Posterior vena cava (tissue), 2 donors: ENCODE results near the gene PEX14. TPM values are rescaled to one million over a fixed set of nuclear protein-coding genes. Genes with fewer than 3 reads are reported as not detected.

Source experiments
- DNase-seq: peaks from one replicate; pipeline ENCODE4 v3.0.0-alpha.2; 2020; ENCODE audit warnings: low spot score
- intact Hi-C, 2 donors: fragments of 100-400 bp; cut with DNase I; formaldehyde crosslinking; loops; one replicate each; pipeline versions ENCODE4 v1.14.1 to v1.14.2; 2022 to 2023
- total RNA-seq, 2 donors: library from RNA; stranded (reverse); fragmentation: NEBNext Ultra II Directional; extraction: Animal tissue kit (Norgen Biotek cat#: 25700); gene quantifications; one replicate each; pipeline ENCODE4 v1.2.1, GENCODE V29; 2021
- donor health status: DM: yes; HTN: yes; CAD: no.
- donor health status: DM: yes; HTN: yes; CAD: no.

PEX14 gene
- total RNA-seq, 2 donors from 2014 or later: 12.8 to 15.0 TPM

DNA sequence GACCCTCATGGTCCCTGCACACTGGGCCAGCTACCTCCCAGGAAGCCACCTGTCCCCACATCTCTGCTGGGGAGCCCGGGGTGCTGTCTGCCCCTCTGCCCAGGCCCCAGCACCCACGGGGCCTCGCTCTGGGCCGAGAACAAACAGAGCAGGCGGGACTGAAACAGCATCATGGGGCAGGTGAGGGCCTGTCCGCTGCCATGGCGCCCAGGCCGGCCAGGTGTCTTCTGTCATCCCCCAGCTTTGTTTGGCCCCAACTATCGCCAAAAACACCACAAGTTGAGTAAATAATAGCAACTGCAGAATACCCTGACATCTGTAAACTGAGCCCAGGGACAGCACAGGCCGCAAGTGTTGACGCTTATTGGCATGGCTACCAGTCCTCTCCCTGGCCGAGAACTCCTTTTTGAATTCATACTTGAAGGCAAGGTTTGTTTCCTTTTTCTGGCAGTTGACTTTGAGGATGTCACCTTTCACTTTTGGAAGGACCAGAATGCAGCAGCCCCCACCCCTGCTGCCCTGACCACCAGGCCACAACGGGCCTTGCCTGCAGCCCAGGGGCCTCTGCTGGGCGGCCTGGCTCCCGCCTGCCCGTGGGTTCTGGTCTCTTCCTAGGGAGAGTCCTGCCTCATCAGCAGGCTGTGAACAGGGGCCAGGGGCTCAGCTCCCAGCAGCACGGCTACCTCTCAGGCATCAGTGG lies 169.0 kb downstream of the PEX14 start:
- no peak for DNase-seq
- intact Hi-C loops: loop anchor here in 1 of 2 donors (10.0 kb wide), 1 partner anchor 1541 kb away; no protein-coding TSS in a partner anchor

DNA sequence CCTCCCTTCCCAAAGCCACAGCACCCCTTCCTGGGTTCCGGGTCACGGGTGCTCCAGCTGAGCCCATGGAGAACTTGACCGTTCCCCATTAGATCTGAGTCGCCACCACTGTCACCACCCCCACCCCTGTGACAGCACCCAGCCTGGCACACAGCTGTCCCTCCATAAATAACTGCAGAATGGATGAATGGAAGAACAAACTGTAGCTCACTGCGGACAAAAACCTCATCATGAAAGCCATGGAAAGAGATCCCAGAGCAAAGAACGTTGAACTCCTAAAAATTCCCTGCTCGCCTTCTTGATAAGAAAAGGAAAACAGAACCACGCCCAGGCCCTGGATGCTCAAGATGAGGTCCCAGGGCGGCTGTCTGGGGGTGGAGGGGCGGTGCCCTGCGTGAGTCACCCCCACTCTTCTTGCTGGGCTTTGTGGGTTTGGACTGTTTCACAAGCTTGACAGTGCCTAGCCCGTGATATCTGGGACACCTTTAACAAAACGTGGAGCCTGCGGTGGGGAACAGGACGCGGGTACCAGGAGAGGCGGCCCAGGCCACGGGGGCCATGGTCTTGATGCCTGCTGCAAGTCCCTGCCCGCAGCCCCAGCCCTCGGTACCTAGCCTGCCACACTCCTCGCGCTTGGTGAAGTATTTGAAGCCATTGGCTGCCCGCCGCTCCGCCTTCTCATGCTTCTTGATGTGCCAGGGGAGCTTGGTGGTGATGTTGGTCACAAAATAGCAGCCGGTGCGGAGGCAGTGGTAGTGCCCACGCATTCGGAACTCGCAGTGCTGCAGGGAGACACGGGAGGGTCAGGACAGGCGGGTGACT lies 169.8 kb downstream of the PEX14 start:
- no peak for DNase-seq
- intact Hi-C loops: loop anchor here in 1 of 2 donors (10.0 kb wide), 1 partner anchor 1540 kb away; no protein-coding TSS in a partner anchor

DNA sequence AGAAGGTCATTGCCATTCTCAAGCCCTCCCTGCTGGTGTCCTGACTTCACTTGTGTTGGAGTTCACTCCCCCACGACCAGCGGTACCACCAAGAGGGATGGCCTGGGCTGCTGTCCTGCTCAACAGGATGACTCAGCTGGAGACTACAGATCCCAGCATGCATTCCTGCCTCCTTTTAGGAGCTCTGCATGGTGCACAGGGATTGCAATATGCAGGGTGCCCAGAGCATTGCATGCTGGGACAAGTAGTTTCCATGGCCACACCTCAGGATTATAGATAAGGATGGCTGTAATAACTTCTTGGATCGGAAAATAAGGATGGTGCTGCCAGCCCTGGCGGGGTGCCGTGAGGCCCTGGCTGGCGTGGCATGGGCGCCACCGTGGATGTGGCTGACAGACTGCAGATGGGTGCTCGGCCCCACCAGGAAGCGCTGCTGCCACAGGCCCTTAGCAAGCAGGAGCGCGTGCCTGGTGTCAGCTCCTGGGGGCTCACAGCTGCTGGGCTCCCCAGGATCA lies 171.7 kb downstream of the PEX14 start:
- intact Hi-C loops: loop anchor here in 1 of 2 donors (10.0 kb wide), 1 partner anchor 1538 kb away; no protein-coding TSS in a partner anchor
- DNase-seq: no peak

DNA sequence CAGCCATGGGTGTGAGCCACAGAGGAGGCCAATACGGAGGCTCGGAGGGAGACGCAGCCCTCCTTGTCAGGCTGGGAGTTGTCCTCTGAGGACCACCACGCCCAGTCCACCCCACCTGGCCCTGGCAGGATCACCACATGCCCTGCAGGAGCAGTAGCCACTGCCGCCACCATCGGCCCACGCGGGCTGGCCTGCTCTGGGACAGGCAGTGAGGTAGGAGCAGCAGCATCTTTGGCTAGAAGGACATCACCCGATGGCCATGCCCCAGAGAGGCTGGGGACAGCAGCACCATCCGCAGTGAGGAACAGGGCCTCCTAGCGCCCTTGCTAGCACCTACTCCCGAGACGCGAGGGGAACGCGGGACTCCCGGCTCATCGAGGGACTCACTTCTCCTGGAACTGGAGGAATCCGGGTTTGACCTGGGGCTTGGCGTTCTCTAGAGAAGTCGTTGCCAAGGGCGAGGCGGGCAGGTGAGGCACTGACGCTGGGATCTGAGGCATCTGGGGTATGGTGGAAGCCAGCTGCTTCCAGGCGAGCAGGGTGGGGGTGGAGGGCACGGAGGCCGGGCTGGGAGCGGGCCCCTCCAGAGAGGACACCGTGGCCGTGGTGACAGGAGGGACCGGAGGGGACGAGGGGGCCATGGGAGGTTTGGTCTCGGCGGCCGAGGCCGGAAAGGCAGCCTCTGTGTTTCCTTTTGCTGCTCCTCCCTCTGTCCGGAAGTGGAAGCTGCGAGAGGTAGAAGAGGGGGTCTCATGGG lies 172.8 kb downstream of the PEX14 start:
- DNase-seq: no peak
- intact Hi-C loops: loop anchor here in 1 of 2 donors (10.0 kb wide), 1 partner anchor 1537 kb away; no protein-coding TSS in a partner anchor

DNA sequence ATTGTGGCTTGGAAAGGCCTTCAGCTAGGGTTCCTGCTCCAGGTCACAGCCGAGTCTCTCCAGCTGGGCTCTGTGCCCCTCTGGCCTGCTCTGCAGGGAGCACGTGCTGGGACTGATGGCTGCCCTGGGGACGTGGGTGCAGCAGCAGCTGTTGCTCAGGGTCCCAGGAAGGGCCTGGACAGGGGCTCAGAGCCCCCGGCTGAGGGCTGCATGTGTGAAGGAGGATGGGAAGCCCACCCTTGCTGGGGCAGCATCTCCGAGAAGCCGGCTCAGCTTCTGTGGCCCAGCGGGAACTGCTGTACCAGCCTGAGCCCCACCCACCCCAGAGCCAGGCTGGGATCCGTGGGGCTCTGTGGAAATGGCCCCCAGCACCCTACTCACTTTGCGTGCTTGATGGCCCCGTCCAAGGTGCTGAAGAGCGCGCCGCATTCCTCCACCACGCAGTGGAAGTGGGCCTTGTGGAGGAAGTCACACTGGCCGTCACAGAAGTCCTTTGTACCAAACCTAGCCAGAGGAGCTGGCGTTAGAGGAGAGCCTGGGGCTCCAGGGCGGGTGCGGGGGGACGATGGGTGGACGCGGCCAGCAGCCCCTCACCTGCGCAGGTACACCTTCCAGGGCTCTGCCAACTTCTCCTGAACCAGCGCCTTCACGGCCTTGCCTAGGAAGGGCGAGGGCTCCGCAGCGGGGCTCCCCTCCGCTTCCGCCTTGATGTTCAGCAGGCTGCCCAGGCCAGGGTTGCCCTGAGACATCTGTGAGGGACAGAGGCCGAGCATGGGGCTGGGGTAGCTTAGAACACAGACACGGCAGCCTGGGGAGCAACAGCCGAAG lies 174.2 kb downstream of the PEX14 start:
- no peak for DNase-seq
- intact Hi-C loops: loop anchor here in 1 of 2 donors (10.0 kb wide), 1 partner anchor 1536 kb away; no protein-coding TSS in a partner anchor

DNA sequence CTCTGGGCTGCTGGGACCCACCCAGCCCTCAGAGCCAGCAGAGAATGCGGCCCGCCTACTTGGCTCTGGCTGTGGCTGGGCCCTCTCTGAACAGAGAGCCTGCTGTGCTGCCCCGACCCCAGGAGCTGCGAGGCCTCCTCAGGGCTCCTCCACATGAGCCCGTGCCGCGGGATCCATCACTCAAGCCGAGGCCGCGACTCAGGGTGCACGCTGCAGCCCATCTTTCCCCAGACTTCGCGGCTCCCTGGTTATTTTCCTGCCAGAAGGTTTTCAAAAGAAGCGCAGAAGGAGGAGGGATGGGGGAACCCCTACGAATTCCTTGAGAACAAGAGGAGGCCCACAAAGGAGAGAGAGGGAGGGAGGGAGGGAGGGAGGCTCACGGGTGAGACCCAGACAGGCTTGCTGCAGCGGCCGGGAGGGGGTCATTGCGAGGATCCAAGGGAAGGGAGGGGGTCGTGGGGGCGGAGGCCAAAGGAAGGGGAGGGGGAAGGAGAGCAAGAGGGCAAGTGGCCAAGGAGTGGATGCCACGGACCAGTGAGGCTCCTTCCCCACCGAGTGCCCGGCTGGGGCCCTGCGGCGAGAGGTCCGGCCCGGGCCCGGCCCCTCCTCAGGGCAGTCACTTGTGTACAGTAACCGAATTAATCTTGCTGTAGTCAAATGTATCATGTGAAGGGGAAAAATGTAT lies 174.9 kb downstream of the PEX14 start:
- no peak for DNase-seq
- intact Hi-C loops: loop anchor here in 1 of 2 donors (10.0 kb wide), 1 partner anchor 1535 kb away; no protein-coding TSS in a partner anchor

DNA sequence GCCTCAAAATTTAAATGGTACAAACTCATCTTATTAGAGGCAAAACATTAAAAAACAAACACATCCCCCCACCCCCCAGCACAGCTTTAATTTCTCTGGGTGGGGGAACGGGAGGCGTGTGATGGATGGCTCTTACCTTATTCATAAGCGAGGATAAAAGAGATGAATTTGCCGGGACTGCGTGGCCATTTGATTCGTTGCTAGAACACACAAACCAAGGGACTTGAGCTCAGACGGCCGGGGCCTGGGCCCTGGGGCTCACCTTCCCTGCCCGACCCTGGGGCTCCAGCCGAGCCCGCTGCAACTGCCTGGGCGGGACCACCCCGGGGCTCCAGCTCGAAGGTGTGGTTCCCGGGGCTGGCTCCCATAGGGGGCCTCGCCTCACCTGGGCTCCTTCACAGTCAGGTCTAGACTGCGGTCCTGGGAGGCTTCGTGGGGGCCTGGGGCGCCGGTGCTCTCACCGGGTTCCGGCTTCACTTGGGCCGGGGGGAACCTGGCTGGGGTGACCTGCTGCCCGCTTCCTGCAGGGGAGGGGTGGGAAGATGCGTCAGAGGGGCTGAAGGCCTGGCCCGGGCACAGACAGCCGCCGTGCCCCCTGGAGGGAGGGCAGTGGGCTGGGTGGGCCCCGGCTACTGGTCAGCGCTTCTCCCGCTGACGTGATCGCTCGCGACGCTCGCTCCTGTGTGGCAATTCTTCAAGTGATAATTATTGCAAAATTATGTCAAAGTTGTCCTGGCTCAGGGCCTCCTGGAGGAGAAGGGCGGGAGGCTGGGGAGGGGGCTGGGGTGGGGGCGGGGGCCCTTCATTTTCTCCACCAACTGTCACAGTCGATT lies 176.0 kb downstream of the PEX14 start:
- DNase-seq: no peak
- intact Hi-C loops: no loop called here

DNA sequence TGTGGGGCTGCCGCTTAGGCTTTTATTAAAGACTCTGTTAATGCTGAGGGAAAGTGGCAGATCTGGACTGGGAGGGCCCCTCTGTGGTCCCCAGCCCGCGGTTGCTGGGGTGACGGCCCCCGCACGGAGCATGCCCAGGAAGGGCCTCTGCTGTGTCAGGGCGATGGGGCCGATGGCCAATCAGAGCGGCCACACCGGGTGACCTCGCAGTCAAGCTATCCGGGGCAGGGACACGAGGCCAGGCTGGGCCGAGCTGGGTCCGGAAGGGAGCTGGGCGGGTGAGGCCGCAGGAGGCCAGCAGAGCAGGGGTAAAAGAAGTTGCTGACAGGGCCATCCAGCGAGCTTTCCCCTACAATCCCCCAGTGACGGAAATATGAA lies 176.6 kb downstream of the PEX14 start:
- no peak for DNase-seq
- intact Hi-C loops: no loop called here

DNA sequence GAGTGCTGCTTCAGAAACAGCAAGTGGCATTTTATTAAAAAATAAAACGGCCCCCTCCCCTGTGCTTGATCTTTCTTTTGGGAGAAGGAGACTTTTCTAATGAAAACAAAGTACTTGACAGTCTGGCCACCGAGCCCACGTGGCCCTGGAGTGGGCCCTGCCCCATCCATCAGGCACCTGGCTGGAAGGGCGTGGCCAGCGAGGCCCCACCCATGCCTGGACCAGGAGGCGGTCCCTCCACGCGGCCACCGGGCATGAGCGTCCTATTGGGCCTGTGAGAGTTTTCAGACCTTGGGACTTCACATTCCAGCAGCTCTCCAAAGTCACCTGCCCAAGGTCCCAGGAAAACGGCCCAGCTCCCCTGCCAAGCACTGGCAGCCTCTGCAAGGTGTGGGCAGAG lies 177.0 kb downstream of the PEX14 start:
- no peak for DNase-seq
- intact Hi-C loops: no loop called here

DNA sequence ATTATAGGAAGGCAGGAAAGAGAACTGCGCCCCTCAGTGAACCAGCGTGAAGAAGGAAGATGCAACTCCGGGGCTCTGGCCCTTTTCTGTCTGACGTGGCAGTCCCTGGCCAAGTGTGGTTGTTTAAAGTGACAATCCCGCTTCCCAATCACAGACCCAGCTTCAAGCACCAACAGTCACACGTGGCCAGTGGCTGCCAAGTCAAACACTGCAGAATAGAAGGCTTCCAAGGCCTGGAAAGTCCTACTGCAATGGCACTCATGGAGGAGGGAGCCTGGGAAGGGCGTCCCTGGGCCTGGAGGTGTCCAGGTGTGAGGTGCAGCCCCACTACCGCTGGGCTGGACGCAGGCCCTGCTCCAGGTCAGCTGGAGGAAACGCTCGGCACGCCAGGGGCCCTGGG lies 177.9 kb downstream of the PEX14 start:
- DNase-seq: no peak
- intact Hi-C loops: no loop called here

DNA sequence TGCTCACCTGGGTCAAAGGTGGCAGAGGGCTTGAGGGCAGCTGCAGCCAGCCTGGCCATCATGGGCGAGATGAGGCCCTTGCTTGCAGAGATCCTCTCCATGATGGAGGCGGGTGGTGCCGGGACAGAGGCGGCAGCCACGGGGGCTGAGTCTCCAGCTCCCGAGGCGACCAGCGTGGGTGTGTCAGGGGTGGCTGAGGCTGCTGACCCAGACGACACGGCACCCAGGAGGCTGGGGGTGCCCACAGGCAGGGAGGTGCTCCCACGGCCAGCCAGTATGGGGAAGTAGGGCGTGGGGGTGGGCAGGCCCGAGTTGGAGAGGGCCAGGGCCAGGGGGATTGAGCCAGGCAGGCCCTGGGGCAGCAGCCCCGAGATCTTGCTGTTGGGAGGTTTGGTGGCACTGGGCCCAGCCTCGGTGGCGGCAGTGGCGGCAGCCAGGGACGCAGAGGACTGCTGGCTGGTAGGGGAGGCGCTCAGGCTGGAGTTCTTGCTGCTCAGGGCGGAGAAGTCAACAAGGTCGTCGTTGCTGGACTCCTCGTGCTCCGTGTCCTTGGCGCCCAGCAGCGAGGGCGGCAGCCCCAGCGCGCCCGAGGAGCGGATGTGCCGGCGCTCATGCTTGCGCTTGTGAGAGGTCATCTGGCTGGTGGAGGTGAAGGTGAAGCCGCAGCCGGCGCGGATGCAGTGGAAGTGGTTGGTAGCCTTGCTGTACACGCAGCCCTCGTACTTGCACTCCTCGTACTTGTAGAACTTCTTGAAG lies 178.8 kb downstream of the PEX14 start:
- DNase-seq: no peak
- intact Hi-C loops: no loop called here

DNA sequence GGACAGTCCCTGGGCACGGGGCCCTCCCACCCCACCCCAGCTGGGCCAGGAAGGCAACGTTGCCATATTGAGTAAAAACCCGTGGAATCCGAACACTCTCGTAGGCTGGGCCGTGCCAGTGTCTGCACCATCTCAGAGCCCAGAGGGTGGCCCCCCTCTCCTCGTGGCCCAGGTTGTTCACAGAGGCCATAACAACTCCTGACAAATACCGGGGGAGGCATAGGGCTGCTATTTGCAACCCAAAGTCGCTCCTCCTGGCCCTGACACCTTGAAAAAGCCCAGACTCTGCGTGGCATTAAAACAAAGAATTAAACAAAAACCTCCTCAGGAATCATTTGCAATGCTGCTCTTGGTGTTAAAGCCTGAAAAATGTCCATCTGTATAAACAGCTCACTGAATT lies 180.3 kb downstream of the PEX14 start:
- DNase-seq: no peak

DNA sequence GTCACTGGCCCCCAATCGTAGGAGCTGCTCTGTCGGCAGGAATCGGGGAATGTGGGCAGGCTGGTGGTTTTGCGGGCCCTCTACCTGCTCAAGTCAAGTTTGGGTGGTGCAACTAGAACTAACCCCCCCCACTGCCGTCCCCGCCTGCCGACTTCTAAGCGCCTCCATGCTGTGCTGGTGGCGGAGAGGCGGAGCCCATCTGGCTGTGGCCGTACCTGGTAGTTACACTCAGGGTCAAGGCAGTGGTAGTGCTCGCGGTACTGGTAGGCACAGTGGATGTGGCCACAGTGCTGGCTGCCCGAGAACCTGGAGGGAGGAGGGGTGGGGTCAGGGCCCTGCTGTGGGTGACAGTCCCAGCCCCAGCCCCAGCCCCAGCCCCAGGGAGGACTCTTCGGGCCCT lies 181.7 kb downstream of the PEX14 start:
- DNase-seq: no peak
- intact Hi-C loops: no loop called here

More for the DNA sequence above, 180.3 kb downstream of the PEX14 start:
- intact Hi-C loops: no loop called here

DNA sequence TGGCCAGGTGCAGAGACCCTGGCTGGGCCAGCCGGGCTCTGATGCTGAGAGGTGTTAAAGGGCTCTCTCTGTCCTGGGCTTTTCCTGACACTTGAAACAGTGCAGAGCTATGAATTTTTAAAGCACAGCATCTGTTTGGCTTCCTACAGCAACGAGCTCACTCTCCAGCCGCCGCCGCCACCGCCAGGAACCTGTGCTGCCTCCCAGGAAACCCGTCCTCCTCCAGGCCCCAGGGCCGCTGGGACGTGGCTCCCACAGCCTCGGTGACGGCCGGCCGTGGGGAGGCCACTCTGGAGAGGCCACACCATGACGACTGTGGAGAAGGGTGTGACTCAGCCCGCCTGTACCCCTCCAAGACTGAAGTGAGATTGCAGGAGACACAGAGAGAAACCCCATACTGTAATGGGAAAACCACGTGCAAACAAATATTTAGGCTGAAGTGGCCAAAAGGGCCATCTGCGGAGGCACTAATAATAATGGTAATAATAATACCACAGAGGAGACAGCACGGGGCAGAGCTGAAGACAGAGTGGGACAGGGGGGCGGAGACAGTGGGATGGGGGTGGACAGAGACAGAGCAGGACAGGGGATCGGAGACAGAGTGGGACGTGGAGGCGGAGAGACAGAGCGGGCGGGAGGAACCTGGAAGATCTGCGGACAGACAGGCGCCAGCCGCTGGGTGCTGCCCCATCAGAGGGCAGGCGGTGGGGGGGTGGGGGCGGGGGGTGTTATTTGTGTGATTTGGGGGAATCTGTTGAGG lies 182.5 kb downstream of the PEX14 start:
- intact Hi-C loops: no loop called here
- DNase-seq: no peak

DNA sequence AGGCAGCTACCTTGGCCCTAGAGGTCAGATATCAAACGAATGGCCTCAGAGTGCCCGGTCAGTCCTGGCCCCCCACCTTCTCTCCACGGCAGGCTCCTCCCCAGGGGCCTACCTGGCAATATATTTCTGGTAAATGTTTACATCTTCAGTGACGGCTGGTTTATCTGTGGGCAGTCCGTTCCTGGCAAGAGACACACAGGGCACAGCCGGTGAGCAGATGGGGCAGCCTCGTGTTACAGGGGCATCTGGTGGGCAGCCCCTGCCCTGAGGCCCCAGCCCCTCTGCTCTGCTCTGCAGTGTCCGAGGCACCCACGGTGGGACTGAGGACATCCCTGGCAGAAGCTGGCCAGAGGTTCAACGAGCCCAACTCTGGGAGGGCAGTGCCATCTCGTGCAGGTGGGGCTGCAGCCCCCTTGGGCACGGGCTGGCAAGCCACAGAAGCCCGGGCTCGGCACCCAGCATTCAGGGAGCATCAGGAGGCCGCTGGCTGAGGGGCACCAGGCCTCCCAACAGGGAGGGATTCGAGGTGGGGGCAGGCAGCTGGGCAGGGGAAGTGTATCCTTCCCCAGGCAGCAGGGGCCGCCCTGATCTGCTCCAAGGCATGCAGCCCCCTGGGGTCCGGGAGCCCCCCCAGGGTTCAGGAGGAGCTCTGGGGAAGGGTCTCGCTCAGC lies 183.8 kb downstream of the PEX14 start:
- DNase-seq: no peak
- intact Hi-C loops: no loop called here
